HCT116 (cell line): ENCODE data around the gene GABARAPL1.

Experiments
- CTCF ChIP-seq, 3 experiments: fragments of 200-600 bp in 1 of 3; sonication (generic) in 1 of 3; IDR thresholded peaks in 2 of 3; conservative IDR thresholded peaks in 1 of 3; 2 replicates each; pipeline ENCODE4 v1.5.1; 2012 to 2017; ENCODE audit warnings: low read depth in 2 of 3, low read length in 2 of 3, antibody characterized with exemption in 1 of 3, borderline replicate concordance in 1 of 3, control low read depth in 1 of 3, mild to moderate bottlenecking in 1 of 3, mixed read lengths in 1 of 3, mixed run types in 1 of 3, moderate library complexity in 1 of 3; ENCODE audit not compliant: insufficient read depth in 1 of 3
- EGR1 ChIP-seq: IDR thresholded peaks from 2 replicates; pipeline ENCODE4 v1.6.1; 2012; ENCODE audit warnings: low read depth
- EZH2 ChIP-seq: fragments of 200-600 bp; sonication (generic); IDR thresholded peaks from 2 replicates; pipeline ENCODE4 v1.6.1; 2017; ENCODE audit warnings: antibody characterized with exemption, mixed run types
- EZH2phosphoT487 ChIP-seq: fragments of 200-600 bp; IDR thresholded peaks from 2 replicates; pipeline ENCODE4 v1.6.1; 2018; ENCODE audit warnings: antibody characterized with exemption, borderline replicate concordance
- JUND ChIP-seq: IDR thresholded peaks from 2 replicates; pipeline ENCODE4 v1.6.1; 2012
- MAX ChIP-seq: IDR thresholded peaks from 2 replicates; pipeline ENCODE4 v1.6.1; 2012
- POLR2A ChIP-seq: IDR thresholded peaks from 2 replicates; pipeline ENCODE4 v1.7.0; 2011; ENCODE audit warnings: borderline replicate concordance; ENCODE audit not compliant: insufficient read depth, insufficient read length; ENCODE audit errors: extremely low read depth
- POLR2AphosphoS5 ChIP-seq: IDR thresholded peaks from 2 replicates; pipeline ENCODE4 v1.6.1; 2011; ENCODE audit warnings: mild to moderate bottlenecking, low read depth, low read length, moderate library complexity
- RAD21 ChIP-seq: IDR thresholded peaks from 2 replicates; pipeline ENCODE4 v1.6.1; 2012; ENCODE audit warnings: low read depth, mild to moderate bottlenecking
- REST ChIP-seq: IDR thresholded peaks from 2 replicates; pipeline ENCODE4 v1.6.1; 2012; ENCODE audit warnings: low read depth
- SRF ChIP-seq: IDR thresholded peaks from 2 replicates; pipeline ENCODE4 v1.6.1; 2012; ENCODE audit warnings: low read depth
- TCF7L2 ChIP-seq: IDR thresholded peaks from 2 replicates; pipeline ENCODE4 v1.7.0; 2011; ENCODE audit warnings: borderline replicate concordance, inconsistent platforms; ENCODE audit not compliant: insufficient read depth, insufficient read length; ENCODE audit errors: extremely low read depth
- YY1 ChIP-seq: IDR thresholded peaks from 2 replicates; pipeline ENCODE4 v1.6.1; 2011; ENCODE audit warnings: low read length, low read depth, moderate library complexity, mild to moderate bottlenecking; ENCODE audit not compliant: insufficient replicate concordance; ENCODE audit errors: extremely low read depth
- ZNF274 ChIP-seq: fragments of 200-500 bp; sonication (Bioruptor generic); IDR thresholded peaks from 2 replicates; pipeline ENCODE4 v1.6.1; 2014; ENCODE audit warnings: mild to moderate bottlenecking, low read depth, low read length, inconsistent platforms

GRCh38 chr12:10226086-10226485, 13.4 kb downstream of the GABARAPL1 start:
- TF ChIP-seq POLR2A, result no peak
- no peak for TF ChIP-seq RAD21
- no peak for TF ChIP-seq REST
- no peak for TF ChIP-seq POLR2AphosphoS5
- TF ChIP-seq CTCF (IDR thresholded peaks at IDR 0.05 in 2 of 3, conservative IDR thresholded peaks at IDR 0.05 in 1 of 3; ENCODE audit: borderline replicate concordance in 1 of 3, insufficient read depth in 1 of 3, low read depth in 2 of 3, low read length in 2 of 3), result no peak
- no peak for TF ChIP-seq EZH2
- no peak for TF ChIP-seq EZH2phosphoT487
- no peak for TF ChIP-seq SRF
- TF ChIP-seq EGR1, result no peak
- no peak for TF ChIP-seq TCF7L2
- no peak for TF ChIP-seq YY1
- no peak for TF ChIP-seq MAX
- TF ChIP-seq ZNF274, result no peak
- TF ChIP-seq JUND, result no peak
